SK-N-SH treated with all-trans-retinoic acid at 6 μM for 48 hours (cell line): Measurements from ENCODE around the gene GRIA3.

Experiments
- ARNTL ChIP-seq: fragments of 450-650 bp; formaldehyde crosslinking; IDR thresholded peaks from 2 replicates; pipeline ENCODE4 v1.5.0; 2020; ENCODE audit warnings: low read depth, mild to moderate bottlenecking, moderate library complexity, borderline replicate concordance
- BACH2 ChIP-seq: fragments of 250-450 bp; sonication (Bioruptor Pico); IDR thresholded peaks from 2 replicates; pipeline ENCODE4 v1.9.0; 2021; ENCODE audit warnings: mild to moderate bottlenecking, borderline replicate concordance
- CSDC2 ChIP-seq: fragments of 250-450 bp; sonication (Bioruptor Pico); IDR thresholded peaks from 2 replicates; pipeline ENCODE4 v1.5.0; 2020; ENCODE audit warnings: mild to moderate bottlenecking, moderate library complexity
- GLIS3 ChIP-seq: fragments of 250-450 bp; sonication (Bioruptor Pico); IDR thresholded peaks from 2 replicates; pipeline ENCODE4 v1.5.0; 2020; ENCODE audit warnings: mild to moderate bottlenecking, moderate library complexity
- ISL1 ChIP-seq: fragments of 250-450 bp; sonication (Bioruptor Pico); IDR thresholded peaks from 2 replicates; pipeline ENCODE4 v2.1.2; 2022; ENCODE audit warnings: mild to moderate bottlenecking, moderate library complexity
- PPARA ChIP-seq: fragments of 250-450 bp; sonication (Bioruptor Pico); IDR thresholded peaks from 2 replicates; pipeline ENCODE4 v1.5.0; 2020; ENCODE audit warnings: mild to moderate bottlenecking, borderline replicate concordance
- TOX ChIP-seq: fragments of 250-450 bp; sonication (Bioruptor Pico); IDR thresholded peaks from 2 replicates; pipeline ENCODE4 v1.8.0; 2021; ENCODE audit warnings: mild to moderate bottlenecking, moderate library complexity, borderline replicate concordance
- ZC3H10 ChIP-seq: fragments of 250-450 bp; sonication (Bioruptor Pico); IDR thresholded peaks from 2 replicates; pipeline ENCODE4 v1.5.1; 2021; ENCODE audit warnings: mild to moderate bottlenecking, moderate library complexity
- ZFP3 ChIP-seq: fragments of 250-450 bp; sonication (Bioruptor Pico); IDR thresholded peaks from 2 replicates; pipeline ENCODE4 v1.5.0; 2020; ENCODE audit warnings: mild to moderate bottlenecking, moderate library complexity
- ZFP30 ChIP-seq: fragments of 450-650 bp; formaldehyde crosslinking; IDR thresholded peaks from 2 replicates; pipeline ENCODE4 v1.5.0; 2022; ENCODE audit warnings: mild to moderate bottlenecking, moderate library complexity
- ZNF8 ChIP-seq: fragments of 450-650 bp; formaldehyde crosslinking; IDR thresholded peaks from 2 replicates; pipeline ENCODE4 v1.5.0; 2020; ENCODE audit warnings: mild to moderate bottlenecking, moderate library complexity
- TF ChIP-seq, protein P1 (sequence below): fragments of 250-450 bp; sonication (Bioruptor Pico); IDR thresholded peaks from 2 replicates; pipeline ENCODE4 v1.5.1; 2020; ENCODE audit warnings: low read depth, mild to moderate bottlenecking, moderate library complexity
- TF ChIP-seq, protein P2 (sequence below): fragments of 250-450 bp; sonication (Bioruptor Pico); IDR thresholded peaks from 2 replicates; pipeline ENCODE4 v1.8.0; 2020; ENCODE audit warnings: mild to moderate bottlenecking, moderate library complexity, borderline replicate concordance
- TF ChIP-seq, protein P3 (sequence below): fragments of 250-450 bp; sonication (Bioruptor Pico); IDR thresholded peaks from 2 replicates; pipeline ENCODE4 v1.8.0; 2021; ENCODE audit warnings: low read depth, mild to moderate bottlenecking, moderate library complexity, borderline replicate concordance

DNA sequence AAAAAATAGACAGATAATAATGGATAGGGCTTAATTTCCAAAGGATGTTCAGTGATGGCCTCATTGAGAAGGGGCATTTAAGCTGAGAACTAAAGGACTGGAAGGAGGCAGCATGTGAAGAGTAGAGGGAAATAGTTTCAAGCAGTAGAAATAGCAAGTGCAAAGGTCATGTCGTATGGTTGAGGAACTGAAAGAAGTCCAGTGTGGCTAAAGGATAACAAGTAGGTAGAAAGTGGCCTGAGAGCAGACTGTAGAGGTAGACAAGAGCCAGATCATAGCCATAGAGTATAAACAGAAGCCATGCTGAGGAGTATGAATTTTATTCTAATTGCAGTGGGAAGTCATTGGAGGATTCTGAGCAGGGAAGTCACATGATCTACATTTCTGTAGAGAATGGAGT, 72.3 kb downstream of the GRIA3 start:
- TF ChIP-seq TOX (no peak), GLIS3 (CRISPR knock-in tag) (no peak), ARNTL (CRISPR knock-in tag) (no peak), PPARA (CRISPR knock-in tag) (no peak), ISL1 (CRISPR knock-in tag) (no peak), BACH2 (CRISPR knock-in tag) (no peak), ZNF8 (no peak), ZC3H10 (CRISPR knock-in tag) (no peak), ZFP3 (CRISPR knock-in tag) (no peak), ZFP30 (CRISPR knock-in tag) (no peak), CSDC2 (CRISPR knock-in tag) (no peak)
- TF ChIP-seq, protein P1, sequence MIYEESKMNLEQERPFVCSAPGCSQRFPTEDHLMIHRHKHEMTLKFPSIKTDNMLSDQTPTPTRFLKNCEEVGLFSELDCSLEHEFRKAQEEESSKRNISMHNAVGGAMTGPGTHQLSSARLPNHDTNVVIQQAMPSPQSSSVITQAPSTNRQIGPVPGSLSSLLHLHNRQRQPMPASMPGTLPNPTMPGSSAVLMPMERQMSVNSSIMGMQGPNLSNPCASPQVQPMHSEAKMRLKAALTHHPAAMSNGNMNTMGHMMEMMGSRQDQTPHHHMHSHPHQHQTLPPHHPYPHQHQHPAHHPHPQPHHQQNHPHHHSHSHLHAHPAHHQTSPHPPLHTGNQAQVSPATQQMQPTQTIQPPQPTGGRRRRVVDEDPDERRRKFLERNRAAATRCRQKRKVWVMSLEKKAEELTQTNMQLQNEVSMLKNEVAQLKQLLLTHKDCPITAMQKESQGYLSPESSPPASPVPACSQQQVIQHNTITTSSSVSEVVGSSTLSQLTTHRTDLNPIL (CRISPR knock-in tag): no peak
- TF ChIP-seq, protein P2, sequence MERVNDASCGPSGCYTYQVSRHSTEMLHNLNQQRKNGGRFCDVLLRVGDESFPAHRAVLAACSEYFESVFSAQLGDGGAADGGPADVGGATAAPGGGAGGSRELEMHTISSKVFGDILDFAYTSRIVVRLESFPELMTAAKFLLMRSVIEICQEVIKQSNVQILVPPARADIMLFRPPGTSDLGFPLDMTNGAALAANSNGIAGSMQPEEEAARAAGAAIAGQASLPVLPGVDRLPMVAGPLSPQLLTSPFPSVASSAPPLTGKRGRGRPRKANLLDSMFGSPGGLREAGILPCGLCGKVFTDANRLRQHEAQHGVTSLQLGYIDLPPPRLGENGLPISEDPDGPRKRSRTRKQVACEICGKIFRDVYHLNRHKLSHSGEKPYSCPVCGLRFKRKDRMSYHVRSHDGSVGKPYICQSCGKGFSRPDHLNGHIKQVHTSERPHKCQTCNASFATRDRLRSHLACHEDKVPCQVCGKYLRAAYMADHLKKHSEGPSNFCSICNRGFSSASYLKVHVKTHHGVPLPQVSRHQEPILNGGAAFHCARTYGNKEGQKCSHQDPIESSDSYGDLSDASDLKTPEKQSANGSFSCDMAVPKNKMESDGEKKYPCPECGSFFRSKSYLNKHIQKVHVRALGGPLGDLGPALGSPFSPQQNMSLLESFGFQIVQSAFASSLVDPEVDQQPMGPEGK (CRISPR knock-in tag): no peak
- TF ChIP-seq, protein P3, sequence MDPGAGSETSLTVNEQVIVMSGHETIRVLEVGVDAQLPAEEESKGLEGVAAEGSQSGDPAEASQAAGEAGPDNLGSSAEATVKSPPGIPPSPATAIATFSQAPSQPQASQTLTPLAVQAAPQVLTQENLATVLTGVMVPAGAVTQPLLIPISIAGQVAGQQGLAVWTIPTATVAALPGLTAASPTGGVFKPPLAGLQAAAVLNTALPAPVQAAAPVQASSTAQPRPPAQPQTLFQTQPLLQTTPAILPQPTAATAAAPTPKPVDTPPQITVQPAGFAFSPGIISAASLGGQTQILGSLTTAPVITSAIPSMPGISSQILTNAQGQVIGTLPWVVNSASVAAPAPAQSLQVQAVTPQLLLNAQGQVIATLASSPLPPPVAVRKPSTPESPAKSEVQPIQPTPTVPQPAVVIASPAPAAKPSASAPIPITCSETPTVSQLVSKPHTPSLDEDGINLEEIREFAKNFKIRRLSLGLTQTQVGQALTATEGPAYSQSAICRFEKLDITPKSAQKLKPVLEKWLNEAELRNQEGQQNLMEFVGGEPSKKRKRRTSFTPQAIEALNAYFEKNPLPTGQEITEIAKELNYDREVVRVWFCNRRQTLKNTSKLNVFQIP (CRISPR knock-in tag): no peak
